IMR-90 (cell line): ENCODE data around the gene EIF4G3. TPM values are rescaled to one million over a fixed set of nuclear protein-coding genes. Genes with fewer than 3 reads are reported as not detected.
"Not testable (repeated sequence)": the region's sequence is repeated elsewhere in the genome, so short reads cannot be mapped to it uniquely, and the experiment has no call there.

Source experiments
- ATAC-seq: fragments of 200-7000 bp; cut with Tn5 transposase; 2 replicates; pipeline ENCODE4 v1.9.1; 2020; ENCODE audit warnings: low read depth, mild to moderate bottlenecking, moderate library complexity
- BruUV-seq: library from RNA; stranded (reverse); fragments of 400-500 nt; replicated peaks from 2 replicates; lab custom pipeline; 2021; lab: Mats Ljungman, UMichigan
- CTCF ChIA-PET: fragments of 300-600 bp; formaldehyde crosslinking; extraction: SDS; loops from one replicate; lab custom pipeline; 2021; ENCODE audit warnings: antibody characterized with exemption; lab: Yijun Ruan, JAX
- POLR2A ChIA-PET: fragments of 300-600 bp; sonication (Branson Sonifier 250); formaldehyde crosslinking; loops from one replicate; lab custom pipeline; 2022; ENCODE audit warnings: antibody characterized with exemption; ENCODE audit not compliant: unreplicated experiment; lab: Charles Lee
- DNase-seq: peaks from one replicate; pipeline ENCODE4 v3.0.0; 2013
- H2AFZ ChIP-seq: replicated peaks from 2 replicates; pipeline ENCODE3; 2013; ENCODE audit warnings: low read length, mild to moderate bottlenecking; ENCODE audit not compliant: poor library complexity
- H2AK5ac ChIP-seq: 2 replicates; pipeline ENCODE4 v1.6.1; 2013; ENCODE audit warnings: low read depth, low read length, inconsistent platforms
- H2AK9ac ChIP-seq: replicated peaks from 2 replicates; pipeline ENCODE3; 2013; ENCODE audit warnings: mild to moderate bottlenecking, low read depth, low read length, moderate library complexity; ENCODE audit not compliant: poor library complexity
- H2BK120ac ChIP-seq: 2 replicates; pipeline ENCODE4 v1.6.1; 2013; ENCODE audit warnings: low read depth, low read length, inconsistent platforms
- H2BK15ac ChIP-seq: 3 replicates; pipeline ENCODE4 v1.6.1; 2013; ENCODE audit warnings: low read depth, low read length, inconsistent platforms
- H2BK20ac ChIP-seq: 2 replicates; pipeline ENCODE4 v1.6.1; 2013; ENCODE audit warnings: low read depth, mild to moderate bottlenecking, inconsistent platforms, low read length, moderate library complexity
- H2BK5ac ChIP-seq: 2 replicates; pipeline ENCODE4 v1.6.1; 2013; ENCODE audit warnings: mild to moderate bottlenecking, low read depth, low read length, inconsistent platforms; ENCODE audit not compliant: poor library complexity, severe bottlenecking
- H3K14ac ChIP-seq: replicated peaks from 2 replicates; pipeline ENCODE4 v1.6.1; 2013; ENCODE audit warnings: low read depth, low read length, inconsistent platforms
- H3K18ac ChIP-seq: 2 replicates; pipeline ENCODE4 v1.6.1; 2013; ENCODE audit warnings: low read depth, low read length, control low read depth
- H3K23ac ChIP-seq: 2 replicates; pipeline ENCODE4 v1.6.1; 2013; ENCODE audit warnings: low read depth, low read length, inconsistent platforms
- H3K27ac ChIP-seq: 2 replicates; pipeline ENCODE4 v1.5.1; 2013; ENCODE audit warnings: mild to moderate bottlenecking, control low read depth, low read length; ENCODE audit not compliant: insufficient read depth
- H3K27me3 ChIP-seq: 2 replicates; pipeline ENCODE4 v1.6.1; 2013; ENCODE audit warnings: low read length; ENCODE audit not compliant: control insufficient read depth, insufficient read depth
- H3K36me3 ChIP-seq: 2 replicates; pipeline ENCODE4 v1.6.1; 2013; ENCODE audit warnings: low read length, mixed read lengths; ENCODE audit not compliant: control insufficient read depth, insufficient read depth
- H3K4ac ChIP-seq: 2 replicates; pipeline ENCODE4 v1.6.1; 2013; ENCODE audit warnings: low read depth, low read length, inconsistent platforms
- H3K4me1 ChIP-seq: 2 replicates; pipeline ENCODE4 v1.6.1; 2013; ENCODE audit warnings: low read length, mixed read lengths; ENCODE audit not compliant: control insufficient read depth, insufficient read depth
- H3K4me2 ChIP-seq: 2 replicates; pipeline ENCODE4 v1.6.1; 2013; ENCODE audit warnings: low read depth, mild to moderate bottlenecking, control low read depth, low read length, moderate library complexity
- H3K4me3 ChIP-seq: 2 replicates; pipeline ENCODE4 v1.5.1; 2013; ENCODE audit warnings: low read depth, mild to moderate bottlenecking, control low read depth, low read length, moderate library complexity; ENCODE audit not compliant: insufficient read depth
- H3K56ac ChIP-seq: 2 replicates; pipeline ENCODE4 v1.6.1; 2013; ENCODE audit warnings: low read length, inconsistent platforms; ENCODE audit not compliant: insufficient read depth; ENCODE audit errors: extremely low read depth
- H3K79me1 ChIP-seq, 2 experiments: 2 replicates each; pipeline ENCODE4 v1.6.1; 2013; ENCODE audit warnings: low read length in 2 of 2, inconsistent platforms in 1 of 2, low read depth in 1 of 2
- H3K9ac ChIP-seq: 2 replicates; pipeline ENCODE4 v1.6.1; 2013; ENCODE audit warnings: low read depth, low read length, control low read depth
- H3K9me1 ChIP-seq: 2 replicates; pipeline ENCODE4 v1.6.1; 2013; ENCODE audit warnings: low read length, inconsistent platforms; ENCODE audit not compliant: insufficient read depth
- H3K9me3 ChIP-seq: 2 replicates; pipeline ENCODE4 v1.6.1; 2013; ENCODE audit warnings: low read length; ENCODE audit not compliant: control insufficient read depth, insufficient read depth
- H4K20me1 ChIP-seq: 2 replicates; pipeline ENCODE4 v1.6.1; 2013; ENCODE audit warnings: low read length, inconsistent platforms; ENCODE audit not compliant: insufficient read depth
- H4K5ac ChIP-seq: 2 replicates; pipeline ENCODE4 v1.6.1; 2013; ENCODE audit warnings: mild to moderate bottlenecking, low read depth, low read length, control low read depth
- H4K8ac ChIP-seq, 2 experiments: 2 replicates each; pipeline ENCODE4 v1.6.1; 2013; ENCODE audit warnings: low read depth in 2 of 2, low read length in 2 of 2, control low read depth in 1 of 2, inconsistent platforms in 1 of 2
- H4K91ac ChIP-seq: 2 replicates; pipeline ENCODE4 v1.6.1; 2013; ENCODE audit warnings: low read depth, low read length, inconsistent platforms; ENCODE audit not compliant: insufficient read depth
- WGBS, 2 experiments: methylation state at CpG; one replicate each; pipeline versions ENCODE4 v1.1.5 to v1.1.7; 2013; ENCODE audit warnings: missing lambda C conversion rate in 2 of 2; ENCODE audit not compliant: insufficient read length in 1 of 2; ENCODE audit errors: extremely low coverage in 2 of 2; 5-methylcytosine and 5-hydroxymethylcytosine counted together
- dilution Hi-C: fragments of 300-500 bp; cut with HindIII; formaldehyde crosslinking; loops from one replicate; pipeline ENCODE4 v1.14.3; 2018; ENCODE audit warnings: low sequenced_read_pairs; ENCODE audit not compliant: unreplicated experiment
- in situ Hi-C: fragments of 300-500 bp; cut with MboI; formaldehyde crosslinking; loops from 3 replicates; pipeline ENCODE4 v1.14.3; 2019; ENCODE audit warnings: low sequenced_read_pairs, inconsistent platforms, mixed read lengths
- intact Hi-C: fragments of 100-400 bp; cut with micrococcal nuclease; formaldehyde crosslinking; loops from 2 replicates; pipeline ENCODE4 v1.10.0; 2022
- polyA plus RNA-seq, 3 experiments: library from polyadenylated mRNA; depleted of rRNA; stranded (reverse); fragments of >200 nt; gene quantifications; 2 replicates each; pipeline ENCODE4 v1.2.3, GENCODE V29; 2012; ENCODE audit warnings: low replicate concordance in 1 of 3
- total RNA-seq: library from RNA; depleted of rRNA; stranded (reverse); fragments of >200 nt; gene quantifications from 2 replicates; pipeline ENCODE4 v1.2.3, GENCODE V29; 2012

Gene EIF4G3
- total and polyA plus RNA-seq, 2 of the 4 experiments (the other 2 are of a cell fraction), result 25.8 to 49.2 TPM

DNA sequence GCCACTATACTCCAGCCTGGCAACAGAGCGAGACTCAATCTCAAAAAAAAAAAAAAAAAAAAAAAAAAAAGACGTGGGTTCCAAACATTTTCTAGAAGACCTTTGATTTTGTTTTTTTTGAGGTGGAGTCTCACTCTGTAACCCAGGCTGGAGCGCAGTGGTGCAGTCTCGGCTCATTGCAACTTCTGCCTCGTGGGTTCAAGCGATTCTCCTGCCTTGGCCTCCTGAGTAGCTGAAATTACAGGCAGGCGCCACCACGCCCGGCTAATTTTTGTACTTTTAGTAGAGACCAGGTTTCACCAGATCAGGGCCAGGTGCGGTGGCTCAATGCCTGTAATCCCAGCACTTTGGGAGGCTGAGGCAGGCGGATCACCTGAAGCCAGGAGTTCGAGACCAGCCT is 3.6 kb downstream of the EIF4G3 start:
- H3K14ac ChIP-seq, H3K4me3 ChIP-seq, H2AK5ac ChIP-seq, H4K5ac ChIP-seq, H2BK120ac ChIP-seq, BruUV-seq, POLR2A ChIA-PET, CTCF ChIA-PET, H3K27me3 ChIP-seq, H3K4ac ChIP-seq, dilution Hi-C loops, H3K4me1 ChIP-seq, H2BK15ac ChIP-seq, in situ Hi-C loops, H3K9me1 ChIP-seq, H3K9me3 ChIP-seq, DNase-seq, H2BK5ac ChIP-seq, H3K4me2 ChIP-seq, H4K8ac ChIP-seq, ATAC-seq, H3K9ac ChIP-seq, H3K27ac ChIP-seq, H3K18ac ChIP-seq, H4K91ac ChIP-seq, H2AK9ac ChIP-seq, H2AFZ ChIP-seq, H3K56ac ChIP-seq, H3K23ac ChIP-seq, H2BK20ac ChIP-seq: not testable (repeated sequence)
- intact Hi-C loops, result loop anchor here (10.0 kb wide), 1 partner anchor 308 kb away; no protein-coding TSS in a partner anchor
- 95% methylated on average over 8 of the region's 12 CpGs; no CpG with 5 or more reads in 1 of the 2 experiments for WGBS, 2 experiments
- peaks cover 32% of the 10 kb centered on the region for H4K20me1 ChIP-seq
- peaks cover 4 to 60% of the 10 kb centered on the region in 2 experiments for H3K79me1 ChIP-seq
- peaks cover 14% of the 10 kb centered on the region for H3K36me3 ChIP-seq

DNA sequence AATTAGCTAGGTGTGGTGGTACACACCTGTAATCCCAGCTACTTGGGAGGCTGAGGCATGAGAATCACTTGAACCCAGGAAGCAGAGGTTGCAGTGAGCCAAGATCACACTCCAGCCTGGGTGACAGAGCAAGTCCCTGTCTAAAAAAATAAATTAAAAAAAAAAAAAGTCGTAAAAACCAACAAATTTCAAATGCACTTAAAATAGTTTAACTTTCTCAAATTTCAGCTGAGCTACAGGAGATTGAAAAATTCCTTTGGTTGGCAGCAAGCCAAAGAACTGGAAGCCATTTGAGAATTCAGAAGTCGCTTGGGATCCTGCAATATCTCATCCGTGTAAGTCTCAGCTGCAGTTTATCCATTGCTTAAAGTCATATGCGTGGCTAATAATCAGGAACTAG is 5.9 kb downstream of the EIF4G3 start:
- peaks cover 42% of the 10 kb centered on the region for H4K20me1 ChIP-seq
- H2AK9ac ChIP-seq, H2BK15ac ChIP-seq, POLR2A ChIA-PET, H2BK20ac ChIP-seq, in situ Hi-C loops, H4K8ac ChIP-seq, H3K14ac ChIP-seq, H3K27ac ChIP-seq, H3K4me1 ChIP-seq, H3K9ac ChIP-seq, H2BK120ac ChIP-seq, BruUV-seq, H2AK5ac ChIP-seq, H4K91ac ChIP-seq, H3K4ac ChIP-seq, dilution Hi-C loops, H4K5ac ChIP-seq, H3K56ac ChIP-seq, H3K9me1 ChIP-seq, H2AFZ ChIP-seq, ATAC-seq, H3K18ac ChIP-seq, H3K4me2 ChIP-seq, H2BK5ac ChIP-seq, H3K23ac ChIP-seq, H3K9me3 ChIP-seq, H3K4me3 ChIP-seq, H3K27me3 ChIP-seq: not testable (repeated sequence)
- H3K36me3 ChIP-seq, result peaks cover 21% of the 10 kb centered on the region
- intact Hi-C loops, result loop anchor here (10.0 kb wide), 1 partner anchor 306 kb away; no protein-coding TSS in a partner anchor
- DNase-seq, result peak; percentile 68
- no CpG with 5 or more reads among the region's 4 CpGs for WGBS, 2 experiments
- CTCF ChIA-PET, result interaction anchor here (0.5 to 0.6 kb wide), 2 partner anchors 20 to 94 kb away, joined by 4 to 5 read pairs; no protein-coding TSS in a partner anchor
- peaks cover 6 to 73% of the 10 kb centered on the region in 2 experiments for H3K79me1 ChIP-seq
